ENCODE results near the gene MT1H. TPM values are rescaled to one million over a fixed set of nuclear protein-coding genes. Genes with fewer than 3 reads are reported as not detected.

The MT1H gene
- total and polyA plus RNA-seq, 2 of the 13 experiments (the other 11 are each of a cell fraction or from before 2014, with no cell fraction given): 0.60 TPM; not detected in 1

DNA sequence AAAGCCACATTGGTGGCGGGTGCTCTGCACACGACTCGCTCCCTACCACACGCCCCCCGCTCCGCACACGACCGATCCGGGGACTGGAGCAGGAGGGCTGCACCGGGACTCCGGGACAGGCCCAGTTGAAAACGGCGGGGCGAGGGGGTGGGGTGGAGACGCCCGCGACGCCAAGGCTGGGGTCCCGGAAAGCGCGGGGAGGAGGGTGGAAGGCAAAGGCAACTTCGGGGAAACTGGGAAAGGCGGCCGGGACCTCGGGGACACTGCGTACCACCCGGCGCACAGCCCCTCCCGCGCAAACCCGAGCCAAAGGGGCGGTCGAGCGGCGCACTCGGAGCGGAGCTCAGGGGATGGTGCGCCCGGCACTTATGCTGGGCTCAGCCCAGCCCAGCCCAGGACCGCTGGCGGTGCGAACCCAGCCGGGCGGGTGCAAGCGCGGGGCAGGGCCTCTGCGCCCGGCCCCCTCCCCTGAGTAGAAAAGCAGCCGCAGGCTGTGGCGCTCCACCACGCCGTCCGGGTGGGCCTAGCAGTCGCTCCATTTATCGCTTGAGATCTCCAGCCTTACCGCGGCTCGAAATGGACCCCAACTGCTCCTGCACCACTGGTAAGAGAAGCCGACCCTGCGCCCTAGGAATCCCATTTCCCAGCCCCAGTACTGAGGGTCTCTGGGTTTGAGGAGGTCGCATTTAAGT lies 37.3 kb upstream of the MT1H start, which contains the start of gene MT1M (continued):
- TF ChIP-seq RARA (CRISPR knock-in tag; IDR thresholded peaks at IDR 0.05) (no peak), MIER2 (CRISPR knock-in tag; IDR thresholded peaks at IDR 0.05) (no peak), ZNF749 (CRISPR knock-in tag; IDR thresholded peaks at IDR 0.05; ENCODE audit: borderline replicate concordance) (no peak), MTF1 (CRISPR knock-in tag; IDR thresholded peaks at IDR 0.05) (peak; percentile 76; the same call in 1 of the 2 replicates), SIN3B (IDR thresholded peaks at IDR 0.05; ENCODE audit: low read length) (no peak), KMT2A (CRISPR knock-in tag; IDR thresholded peaks at IDR 0.05) (0 out of 2 replicates have a peak, but pooled peaks have one; percentile 41), ZFAT (CRISPR knock-in tag; conservative IDR thresholded peaks at IDR 0.05) (no peak), ZNF572 (CRISPR knock-in tag; IDR thresholded peaks at IDR 0.05) (0 out of 2 replicates have a peak, but pooled peaks have one; percentile 10), SP2 (CRISPR knock-in tag; IDR thresholded peaks at IDR 0.05) (no peak), DNMT1 (CRISPR knock-in tag; IDR thresholded peaks at IDR 0.05) (0 out of 2 replicates have a peak, but pooled peaks have one; percentile 31)
- TF ChIP-seq, protein P1, sequence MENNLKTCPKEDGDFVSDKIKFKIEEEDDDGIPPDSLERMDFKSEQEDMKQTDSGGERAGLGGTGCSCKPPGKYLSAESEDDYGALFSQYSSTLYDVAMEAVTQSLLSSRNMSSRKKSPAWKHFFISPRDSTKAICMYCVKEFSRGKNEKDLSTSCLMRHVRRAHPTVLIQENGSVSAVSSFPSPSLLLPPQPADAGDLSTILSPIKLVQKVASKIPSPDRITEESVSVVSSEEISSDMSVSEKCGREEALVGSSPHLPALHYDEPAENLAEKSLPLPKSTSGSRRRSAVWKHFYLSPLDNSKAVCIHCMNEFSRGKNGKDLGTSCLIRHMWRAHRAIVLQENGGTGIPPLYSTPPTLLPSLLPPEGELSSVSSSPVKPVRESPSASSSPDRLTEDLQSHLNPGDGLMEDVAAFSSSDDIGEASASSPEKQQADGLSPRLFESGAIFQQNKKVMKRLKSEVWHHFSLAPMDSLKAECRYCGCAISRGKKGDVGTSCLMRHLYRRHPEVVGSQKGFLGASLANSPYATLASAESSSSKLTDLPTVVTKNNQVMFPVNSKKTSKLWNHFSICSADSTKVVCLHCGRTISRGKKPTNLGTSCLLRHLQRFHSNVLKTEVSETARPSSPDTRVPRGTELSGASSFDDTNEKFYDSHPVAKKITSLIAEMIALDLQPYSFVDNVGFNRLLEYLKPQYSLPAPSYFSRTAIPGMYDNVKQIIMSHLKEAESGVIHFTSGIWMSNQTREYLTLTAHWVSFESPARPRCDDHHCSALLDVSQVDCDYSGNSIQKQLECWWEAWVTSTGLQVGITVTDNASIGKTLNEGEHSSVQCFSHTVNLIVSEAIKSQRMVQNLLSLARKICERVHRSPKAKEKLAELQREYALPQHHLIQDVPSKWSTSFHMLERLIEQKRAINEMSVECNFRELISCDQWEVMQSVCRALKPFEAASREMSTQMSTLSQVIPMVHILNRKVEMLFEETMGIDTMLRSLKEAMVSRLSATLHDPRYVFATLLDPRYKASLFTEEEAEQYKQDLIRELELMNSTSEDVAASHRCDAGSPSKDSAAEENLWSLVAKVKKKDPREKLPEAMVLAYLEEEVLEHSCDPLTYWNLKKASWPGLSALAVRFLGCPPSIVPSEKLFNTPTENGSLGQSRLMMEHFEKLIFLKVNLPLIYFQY (CRISPR knock-in tag; IDR thresholded peaks at IDR 0.05; ENCODE audit: borderline replicate concordance): no peak
- TF ChIP-seq, protein P2, sequence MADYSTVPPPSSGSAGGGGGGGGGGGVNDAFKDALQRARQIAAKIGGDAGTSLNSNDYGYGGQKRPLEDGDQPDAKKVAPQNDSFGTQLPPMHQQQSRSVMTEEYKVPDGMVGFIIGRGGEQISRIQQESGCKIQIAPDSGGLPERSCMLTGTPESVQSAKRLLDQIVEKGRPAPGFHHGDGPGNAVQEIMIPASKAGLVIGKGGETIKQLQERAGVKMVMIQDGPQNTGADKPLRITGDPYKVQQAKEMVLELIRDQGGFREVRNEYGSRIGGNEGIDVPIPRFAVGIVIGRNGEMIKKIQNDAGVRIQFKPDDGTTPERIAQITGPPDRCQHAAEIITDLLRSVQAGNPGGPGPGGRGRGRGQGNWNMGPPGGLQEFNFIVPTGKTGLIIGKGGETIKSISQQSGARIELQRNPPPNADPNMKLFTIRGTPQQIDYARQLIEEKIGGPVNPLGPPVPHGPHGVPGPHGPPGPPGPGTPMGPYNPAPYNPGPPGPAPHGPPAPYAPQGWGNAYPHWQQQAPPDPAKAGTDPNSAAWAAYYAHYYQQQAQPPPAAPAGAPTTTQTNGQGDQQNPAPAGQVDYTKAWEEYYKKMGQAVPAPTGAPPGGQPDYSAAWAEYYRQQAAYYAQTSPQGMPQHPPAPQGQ (CRISPR knock-in tag; IDR thresholded peaks at IDR 0.05; ENCODE audit: borderline replicate concordance): no peak
- TF ChIP-seq, protein P3, sequence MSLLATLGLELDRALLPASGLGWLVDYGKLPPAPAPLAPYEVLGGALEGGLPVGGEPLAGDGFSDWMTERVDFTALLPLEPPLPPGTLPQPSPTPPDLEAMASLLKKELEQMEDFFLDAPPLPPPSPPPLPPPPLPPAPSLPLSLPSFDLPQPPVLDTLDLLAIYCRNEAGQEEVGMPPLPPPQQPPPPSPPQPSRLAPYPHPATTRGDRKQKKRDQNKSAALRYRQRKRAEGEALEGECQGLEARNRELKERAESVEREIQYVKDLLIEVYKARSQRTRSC (CRISPR knock-in tag; IDR thresholded peaks at IDR 0.05; ENCODE audit: low read depth): no peak
- TF ChIP-seq, protein P4, sequence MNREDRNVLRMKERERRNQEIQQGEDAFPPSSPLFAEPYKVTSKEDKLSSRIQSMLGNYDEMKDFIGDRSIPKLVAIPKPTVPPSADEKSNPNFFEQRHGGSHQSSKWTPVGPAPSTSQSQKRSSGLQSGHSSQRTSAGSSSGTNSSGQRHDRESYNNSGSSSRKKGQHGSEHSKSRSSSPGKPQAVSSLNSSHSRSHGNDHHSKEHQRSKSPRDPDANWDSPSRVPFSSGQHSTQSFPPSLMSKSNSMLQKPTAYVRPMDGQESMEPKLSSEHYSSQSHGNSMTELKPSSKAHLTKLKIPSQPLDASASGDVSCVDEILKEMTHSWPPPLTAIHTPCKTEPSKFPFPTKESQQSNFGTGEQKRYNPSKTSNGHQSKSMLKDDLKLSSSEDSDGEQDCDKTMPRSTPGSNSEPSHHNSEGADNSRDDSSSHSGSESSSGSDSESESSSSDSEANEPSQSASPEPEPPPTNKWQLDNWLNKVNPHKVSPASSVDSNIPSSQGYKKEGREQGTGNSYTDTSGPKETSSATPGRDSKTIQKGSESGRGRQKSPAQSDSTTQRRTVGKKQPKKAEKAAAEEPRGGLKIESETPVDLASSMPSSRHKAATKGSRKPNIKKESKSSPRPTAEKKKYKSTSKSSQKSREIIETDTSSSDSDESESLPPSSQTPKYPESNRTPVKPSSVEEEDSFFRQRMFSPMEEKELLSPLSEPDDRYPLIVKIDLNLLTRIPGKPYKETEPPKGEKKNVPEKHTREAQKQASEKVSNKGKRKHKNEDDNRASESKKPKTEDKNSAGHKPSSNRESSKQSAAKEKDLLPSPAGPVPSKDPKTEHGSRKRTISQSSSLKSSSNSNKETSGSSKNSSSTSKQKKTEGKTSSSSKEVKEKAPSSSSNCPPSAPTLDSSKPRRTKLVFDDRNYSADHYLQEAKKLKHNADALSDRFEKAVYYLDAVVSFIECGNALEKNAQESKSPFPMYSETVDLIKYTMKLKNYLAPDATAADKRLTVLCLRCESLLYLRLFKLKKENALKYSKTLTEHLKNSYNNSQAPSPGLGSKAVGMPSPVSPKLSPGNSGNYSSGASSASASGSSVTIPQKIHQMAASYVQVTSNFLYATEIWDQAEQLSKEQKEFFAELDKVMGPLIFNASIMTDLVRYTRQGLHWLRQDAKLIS (CRISPR knock-in tag; IDR thresholded peaks at IDR 0.05): no peak
- TF ChIP-seq, protein P5, sequence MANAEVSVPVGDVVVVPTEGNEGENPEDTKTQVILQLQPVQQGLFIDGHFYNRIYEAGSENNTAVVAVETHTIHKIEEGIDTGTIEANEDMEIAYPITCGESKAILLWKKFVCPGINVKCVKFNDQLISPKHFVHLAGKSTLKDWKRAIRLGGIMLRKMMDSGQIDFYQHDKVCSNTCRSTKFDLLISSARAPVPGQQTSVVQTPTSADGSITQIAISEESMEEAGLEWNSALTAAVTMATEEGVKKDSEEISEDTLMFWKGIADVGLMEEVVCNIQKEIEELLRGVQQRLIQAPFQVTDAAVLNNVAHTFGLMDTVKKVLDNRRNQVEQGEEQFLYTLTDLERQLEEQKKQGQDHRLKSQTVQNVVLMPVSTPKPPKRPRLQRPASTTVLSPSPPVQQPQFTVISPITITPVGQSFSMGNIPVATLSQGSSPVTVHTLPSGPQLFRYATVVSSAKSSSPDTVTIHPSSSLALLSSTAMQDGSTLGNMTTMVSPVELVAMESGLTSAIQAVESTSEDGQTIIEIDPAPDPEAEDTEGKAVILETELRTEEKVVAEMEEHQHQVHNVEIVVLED (CRISPR knock-in tag; IDR thresholded peaks at IDR 0.05; ENCODE audit: borderline replicate concordance): no peak

All from HepG2 (cell line).